Testis (tissue), 2 donors: Measurements from ENCODE around the gene ATXN7L3.

ENCODE experiments used
- POLR2A ChIP-seq: fragments of 450-650 bp; IDR thresholded peaks from one replicate; pipeline ENCODE4 v1.6.1; 2017; ENCODE audit warnings: antibody characterized with exemption, mild to moderate bottlenecking, moderate library complexity
- TF ChIP-seq, protein P1 (sequence below), 3 experiments: fragments of 450-650 bp in 2 of 3; fragments of 200-600 bp in 1 of 3; sonication (generic) in 1 of 3; IDR thresholded peaks; one replicate each; pipeline ENCODE4 v1.5.1; 2016 to 2019; ENCODE audit warnings: antibody characterized with exemption in 3 of 3, mild to moderate bottlenecking in 2 of 3, moderate library complexity in 1 of 3

- TF ChIP-seq, protein P1, sequence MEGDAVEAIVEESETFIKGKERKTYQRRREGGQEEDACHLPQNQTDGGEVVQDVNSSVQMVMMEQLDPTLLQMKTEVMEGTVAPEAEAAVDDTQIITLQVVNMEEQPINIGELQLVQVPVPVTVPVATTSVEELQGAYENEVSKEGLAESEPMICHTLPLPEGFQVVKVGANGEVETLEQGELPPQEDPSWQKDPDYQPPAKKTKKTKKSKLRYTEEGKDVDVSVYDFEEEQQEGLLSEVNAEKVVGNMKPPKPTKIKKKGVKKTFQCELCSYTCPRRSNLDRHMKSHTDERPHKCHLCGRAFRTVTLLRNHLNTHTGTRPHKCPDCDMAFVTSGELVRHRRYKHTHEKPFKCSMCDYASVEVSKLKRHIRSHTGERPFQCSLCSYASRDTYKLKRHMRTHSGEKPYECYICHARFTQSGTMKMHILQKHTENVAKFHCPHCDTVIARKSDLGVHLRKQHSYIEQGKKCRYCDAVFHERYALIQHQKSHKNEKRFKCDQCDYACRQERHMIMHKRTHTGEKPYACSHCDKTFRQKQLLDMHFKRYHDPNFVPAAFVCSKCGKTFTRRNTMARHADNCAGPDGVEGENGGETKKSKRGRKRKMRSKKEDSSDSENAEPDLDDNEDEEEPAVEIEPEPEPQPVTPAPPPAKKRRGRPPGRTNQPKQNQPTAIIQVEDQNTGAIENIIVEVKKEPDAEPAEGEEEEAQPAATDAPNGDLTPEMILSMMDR (IDR thresholded peaks at IDR 0.05), result no peak
- TF ChIP-seq POLR2A, result no peak
Measured at GRCh38 chr17:44214896-44215295, 15.2 kb upstream of the ATXN7L3 start.
